ENCODE measurements around the gene PADI3. TPM values are rescaled to one million over a fixed set of nuclear protein-coding genes. Genes with fewer than 3 reads are reported as not detected.

PADI3 gene
- polyA plus RNA-seq, 2 of the 4 experiments (the other 2 are of a cell fraction), result 0.99 to 2.4 TPM

DNA sequence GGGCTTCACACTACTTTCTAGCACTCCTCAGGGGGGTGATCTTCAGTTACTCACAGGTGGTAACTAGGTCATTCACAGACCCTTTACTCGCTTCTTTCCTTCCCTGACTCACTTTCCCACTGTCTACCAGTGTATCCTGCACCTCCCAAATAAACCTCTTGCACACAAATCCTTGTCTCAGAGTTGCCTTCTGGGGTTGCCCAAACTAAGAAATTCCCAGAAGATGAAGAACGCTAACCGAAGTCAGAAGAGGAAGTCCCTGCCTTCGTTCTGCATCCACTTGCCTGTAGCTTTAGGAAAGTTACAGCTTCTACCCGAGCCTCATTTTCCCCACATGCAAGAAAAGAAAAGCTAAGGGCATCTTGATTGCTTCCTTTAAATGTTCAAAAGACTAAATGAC, 47.2 kb downstream of the PADI3 start:
- no peak for ATAC-seq
- Histone ChIP-seq H3K4me3 (no peak overlapping the region), H3K27ac (no peak overlapping the region), H3K4me1 (peaks cover 6% of the 10 kb centered on the region; the same call in 1 of the 3 replicates), H3K4me2 (no peak overlapping the region), H3K9me3 (no peaks in the 10 kb centered on the region)
- WGBS (ENCODE audit: missing lambda C conversion rate), result 80% methylated on average over 5 of the region's 5 CpGs
- no peak for DNase-seq (ENCODE audit: low read depth in 1 of 2, low spot score in 1 of 2)
- FAIRE-seq, result no peak
- TF ChIP-seq MAZ (IDR thresholded peaks at IDR 0.05; ENCODE audit: borderline replicate concordance, low read depth, low read length) (no peak), ZFP36 (IDR thresholded peaks at IDR 0.05; ENCODE audit: borderline replicate concordance, partially characterized antibody) (no peak), RAD21 (conservative IDR thresholded peaks at IDR 0.05 in 1 of 2, IDR thresholded peaks at IDR 0.05 in 1 of 2) (no peak), PHF8 (IDR thresholded peaks at IDR 0.05; ENCODE audit: borderline replicate concordance, low read depth) (no peak), POLR2A (IDR thresholded peaks at IDR 0.05; ENCODE audit: low read length) (no peak), JUNB (IDR thresholded peaks at IDR 0.05) (no peak), EHMT2 (IDR thresholded peaks at IDR 0.05; ENCODE audit: low read depth) (no peak)
- TF ChIP-seq, protein P1, sequence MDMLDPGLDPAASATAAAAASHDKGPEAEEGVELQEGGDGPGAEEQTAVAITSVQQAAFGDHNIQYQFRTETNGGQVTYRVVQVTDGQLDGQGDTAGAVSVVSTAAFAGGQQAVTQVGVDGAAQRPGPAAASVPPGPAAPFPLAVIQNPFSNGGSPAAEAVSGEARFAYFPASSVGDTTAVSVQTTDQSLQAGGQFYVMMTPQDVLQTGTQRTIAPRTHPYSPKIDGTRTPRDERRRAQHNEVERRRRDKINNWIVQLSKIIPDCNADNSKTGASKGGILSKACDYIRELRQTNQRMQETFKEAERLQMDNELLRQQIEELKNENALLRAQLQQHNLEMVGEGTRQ (IDR thresholded peaks at IDR 0.05), result no peak
- TF ChIP-seq, protein P2, sequence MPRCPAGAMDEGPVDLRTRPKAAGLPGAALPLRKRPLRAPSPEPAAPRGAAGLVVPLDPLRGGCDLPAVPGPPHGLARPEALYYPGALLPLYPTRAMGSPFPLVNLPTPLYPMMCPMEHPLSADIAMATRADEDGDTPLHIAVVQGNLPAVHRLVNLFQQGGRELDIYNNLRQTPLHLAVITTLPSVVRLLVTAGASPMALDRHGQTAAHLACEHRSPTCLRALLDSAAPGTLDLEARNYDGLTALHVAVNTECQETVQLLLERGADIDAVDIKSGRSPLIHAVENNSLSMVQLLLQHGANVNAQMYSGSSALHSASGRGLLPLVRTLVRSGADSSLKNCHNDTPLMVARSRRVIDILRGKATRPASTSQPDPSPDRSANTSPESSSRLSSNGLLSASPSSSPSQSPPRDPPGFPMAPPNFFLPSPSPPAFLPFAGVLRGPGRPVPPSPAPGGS (IDR thresholded peaks at IDR 0.05), result no peak
- ChIA-PET POLR2A (no interaction called here), CTCF (no interaction called here)

DNA sequence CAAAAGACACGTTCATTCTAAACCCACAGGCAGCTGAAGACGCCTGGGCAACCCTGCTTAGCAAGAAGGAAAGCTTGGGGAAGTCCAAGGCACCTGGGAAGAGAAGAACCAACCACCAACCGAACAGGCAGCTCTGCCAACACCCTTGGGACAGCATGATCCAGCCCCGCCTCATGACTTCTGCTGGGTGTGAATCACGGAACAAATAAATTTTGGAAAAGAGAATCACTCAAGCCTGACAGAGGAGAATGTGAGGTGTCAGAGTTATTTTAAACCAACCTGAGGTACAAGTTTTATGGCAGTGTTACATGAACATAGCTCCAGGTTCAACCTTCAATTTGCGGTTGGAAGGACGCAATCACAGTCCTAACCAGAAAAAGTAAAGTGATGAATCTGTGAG, 49.1 kb downstream of the PADI3 start:
- no peak overlapping the region for H3K4me2 ChIP-seq
- CTCF ChIA-PET, result interaction anchor here (1.7 kb wide), 1 partner anchor 24 kb away, joined by 5 read pairs; no protein-coding TSS in a partner anchor
- DNase-seq (ENCODE audit: low read depth in 1 of 2, low spot score in 1 of 2), result no peak

More for the DNA sequence above, 49.1 kb downstream of the PADI3 start:
- no peak for FAIRE-seq
- TF ChIP-seq NFE2L2 (conservative IDR thresholded peaks at IDR 0.05; ENCODE audit: low read length) (no peak), JUNB (IDR thresholded peaks at IDR 0.05) (no peak), ZFP36 (IDR thresholded peaks at IDR 0.05; ENCODE audit: borderline replicate concordance, partially characterized antibody) (no peak), HDAC2 (IDR thresholded peaks at IDR 0.05) (no peak), FOSB (CRISPR knock-in tag; IDR thresholded peaks at IDR 0.05) (no peak), HOXA7 (CRISPR knock-in tag; IDR thresholded peaks at IDR 0.05) (no peak), HMGXB4 (CRISPR knock-in tag; IDR thresholded peaks at IDR 0.05; ENCODE audit: borderline replicate concordance) (no peak), ZNF302 (CRISPR knock-in tag; IDR thresholded peaks at IDR 0.05) (no peak), MAZ (IDR thresholded peaks at IDR 0.05; ENCODE audit: borderline replicate concordance, low read depth, low read length) (no peak), FOXS1 (CRISPR knock-in tag; IDR thresholded peaks at IDR 0.05) (no peak), CBX2 (IDR thresholded peaks at IDR 0.05; ENCODE audit: borderline replicate concordance, low read depth) (no peak)
- TF ChIP-seq, protein P3, sequence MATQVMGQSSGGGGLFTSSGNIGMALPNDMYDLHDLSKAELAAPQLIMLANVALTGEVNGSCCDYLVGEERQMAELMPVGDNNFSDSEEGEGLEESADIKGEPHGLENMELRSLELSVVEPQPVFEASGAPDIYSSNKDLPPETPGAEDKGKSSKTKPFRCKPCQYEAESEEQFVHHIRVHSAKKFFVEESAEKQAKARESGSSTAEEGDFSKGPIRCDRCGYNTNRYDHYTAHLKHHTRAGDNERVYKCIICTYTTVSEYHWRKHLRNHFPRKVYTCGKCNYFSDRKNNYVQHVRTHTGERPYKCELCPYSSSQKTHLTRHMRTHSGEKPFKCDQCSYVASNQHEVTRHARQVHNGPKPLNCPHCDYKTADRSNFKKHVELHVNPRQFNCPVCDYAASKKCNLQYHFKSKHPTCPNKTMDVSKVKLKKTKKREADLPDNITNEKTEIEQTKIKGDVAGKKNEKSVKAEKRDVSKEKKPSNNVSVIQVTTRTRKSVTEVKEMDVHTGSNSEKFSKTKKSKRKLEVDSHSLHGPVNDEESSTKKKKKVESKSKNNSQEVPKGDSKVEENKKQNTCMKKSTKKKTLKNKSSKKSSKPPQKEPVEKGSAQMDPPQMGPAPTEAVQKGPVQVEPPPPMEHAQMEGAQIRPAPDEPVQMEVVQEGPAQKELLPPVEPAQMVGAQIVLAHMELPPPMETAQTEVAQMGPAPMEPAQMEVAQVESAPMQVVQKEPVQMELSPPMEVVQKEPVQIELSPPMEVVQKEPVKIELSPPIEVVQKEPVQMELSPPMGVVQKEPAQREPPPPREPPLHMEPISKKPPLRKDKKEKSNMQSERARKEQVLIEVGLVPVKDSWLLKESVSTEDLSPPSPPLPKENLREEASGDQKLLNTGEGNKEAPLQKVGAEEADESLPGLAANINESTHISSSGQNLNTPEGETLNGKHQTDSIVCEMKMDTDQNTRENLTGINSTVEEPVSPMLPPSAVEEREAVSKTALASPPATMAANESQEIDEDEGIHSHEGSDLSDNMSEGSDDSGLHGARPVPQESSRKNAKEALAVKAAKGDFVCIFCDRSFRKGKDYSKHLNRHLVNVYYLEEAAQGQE (IDR thresholded peaks at IDR 0.05), result no peak
- Histone ChIP-seq H3K4me1 (no peaks in the 10 kb centered on the region), H3K27ac (no peak overlapping the region), H3K9me3 (no peaks in the 10 kb centered on the region), H3K4me3 (no peak overlapping the region)
- 84% methylated on average over 7 of the region's 7 CpGs for WGBS (ENCODE audit: missing lambda C conversion rate)
- POLR2A ChIA-PET, result no interaction called here
- no peak for ATAC-seq

Measured in A549 (cell line).